GM19468 (cell line): Measurements from ENCODE around the gene SGO2.
"Not testable (repeated sequence)": the region's sequence is repeated elsewhere in the genome, so short reads cannot be mapped to it uniquely, and the experiment has no call there.

Source experiments
- ATAC-seq: cut with Tn5 transposase; IDR thresholded peaks from one replicate; pipeline ENCODE4 v1.9.1; 2021; ENCODE audit warnings: mild to moderate bottlenecking, moderate library complexity, moderate number of reproducible peaks; ENCODE audit not compliant: unreplicated experiment; ENCODE audit errors: extremely low read depth

Gene SGO2

GRCh38 chr2:200616656-200617055, 90.6 kb downstream of the SGO2 start:
- no peak for ATAC-seq

- ATAC-seq, result no peak
These were observed 91.4 kb downstream of the SGO2 start for GRCh38 chr2:200617156-200618053.

GRCh38 chr2:200618054-200618419, 92.0 kb downstream of the SGO2 start:
- ATAC-seq, result no peak

GRCh38 chr2:200618590-200619021, 92.6 kb downstream of the SGO2 start:
- no peak for ATAC-seq

GRCh38 chr2:200619279-200619678, 93.3 kb downstream of the SGO2 start:
- ATAC-seq, result no peak

GRCh38 chr2:200620606-200621390, 94.8 kb downstream of the SGO2 start:
- no peak for ATAC-seq

GRCh38 chr2:200622106-200622505, 96.1 kb downstream of the SGO2 start:
- no peak for ATAC-seq

GRCh38 chr2:200624026-200624425, 98.0 kb downstream of the SGO2 start:
- ATAC-seq, result no peak

GRCh38 chr2:200624658-200625057, 98.7 kb downstream of the SGO2 start:
- no peak for ATAC-seq

- ATAC-seq, result no peak
These were observed 99.3 kb downstream of the SGO2 start for GRCh38 chr2:200625282-200625681.

GRCh38 chr2:200625958-200626363, 100.0 kb downstream of the SGO2 start:
- ATAC-seq, result no peak

- ATAC-seq, result no peak
These were observed 101.2 kb downstream of the SGO2 start for GRCh38 chr2:200627110-200627770.

GRCh38 chr2:200628461-200628860, 102.5 kb downstream of the SGO2 start:
- ATAC-seq, result not testable (repeated sequence)

- ATAC-seq, result no peak
These were observed 105.3 kb downstream of the SGO2 start for GRCh38 chr2:200631287-200631686.
